HEK293 (cell line): ENCODE measurements around the gene DPCD.

Experiments
- RBAK ChIP-seq: fragments of 450-650 bp; formaldehyde crosslinking; IDR thresholded peaks from 2 replicates; pipeline ENCODE4 v1.5.1; 2016; ENCODE audit warnings: missing biosample characterization, missing genetic modification characterization
- YY1 ChIP-seq: fragments of 450-650 bp; formaldehyde crosslinking; IDR thresholded peaks from 2 replicates; pipeline ENCODE4 v1.5.1; 2018; ENCODE audit warnings: missing biosample characterization, missing genetic modification characterization
- ZNF501 ChIP-seq: fragments of 450-650 bp; formaldehyde crosslinking; IDR thresholded peaks from 2 replicates; pipeline ENCODE4 v1.5.1; 2016; ENCODE audit warnings: missing biosample characterization, missing genetic modification characterization
- ZNF785 ChIP-seq: fragments of 450-650 bp; formaldehyde crosslinking; IDR thresholded peaks from 2 replicates; pipeline ENCODE4 v1.5.1; 2016; ENCODE audit warnings: missing biosample characterization, missing genetic modification characterization
- TF ChIP-seq, protein P1 (sequence below): fragments of 450-650 bp; formaldehyde crosslinking; IDR thresholded peaks from 2 replicates; pipeline ENCODE4 v1.5.1; 2016; ENCODE audit warnings: missing biosample characterization, missing genetic modification characterization
- TF ChIP-seq, protein P2 (sequence below): fragments of 450-650 bp; formaldehyde crosslinking; IDR thresholded peaks from 2 replicates; pipeline ENCODE4 v1.5.1; 2016; ENCODE audit warnings: missing biosample characterization, missing genetic modification characterization

DNA sequence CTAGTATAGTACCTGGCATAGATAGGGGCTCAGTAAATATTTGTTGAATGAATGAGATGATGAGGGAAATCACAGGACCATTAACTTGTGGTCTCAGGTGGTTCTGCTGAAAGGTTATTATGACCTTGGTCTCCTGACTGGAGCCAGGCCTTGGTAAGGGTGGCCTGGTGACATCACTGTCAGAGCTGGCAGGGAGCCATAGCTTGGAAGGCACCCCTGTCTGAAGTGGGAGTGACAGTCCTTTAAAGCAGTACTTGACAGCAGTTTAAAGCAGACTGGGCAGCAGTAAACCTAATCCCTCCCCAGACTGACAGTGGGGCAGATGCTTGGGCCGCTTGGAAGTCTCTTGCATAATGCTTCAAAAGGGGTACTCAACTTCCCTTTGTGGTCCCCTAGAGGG lies 13.4 kb downstream of the DPCD start:
- TF ChIP-seq ZNF501 (tag by site-specific recombination) (no peak), ZNF785 (tag by site-specific recombination) (no peak), RBAK (no peak), YY1 (tag by site-specific recombination) (no peak)
- TF ChIP-seq, protein P1, sequence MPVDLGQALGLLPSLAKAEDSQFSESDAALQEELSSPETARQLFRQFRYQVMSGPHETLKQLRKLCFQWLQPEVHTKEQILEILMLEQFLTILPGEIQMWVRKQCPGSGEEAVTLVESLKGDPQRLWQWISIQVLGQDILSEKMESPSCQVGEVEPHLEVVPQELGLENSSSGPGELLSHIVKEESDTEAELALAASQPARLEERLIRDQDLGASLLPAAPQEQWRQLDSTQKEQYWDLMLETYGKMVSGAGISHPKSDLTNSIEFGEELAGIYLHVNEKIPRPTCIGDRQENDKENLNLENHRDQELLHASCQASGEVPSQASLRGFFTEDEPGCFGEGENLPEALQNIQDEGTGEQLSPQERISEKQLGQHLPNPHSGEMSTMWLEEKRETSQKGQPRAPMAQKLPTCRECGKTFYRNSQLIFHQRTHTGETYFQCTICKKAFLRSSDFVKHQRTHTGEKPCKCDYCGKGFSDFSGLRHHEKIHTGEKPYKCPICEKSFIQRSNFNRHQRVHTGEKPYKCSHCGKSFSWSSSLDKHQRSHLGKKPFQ, result no peak
- TF ChIP-seq, protein P2, sequence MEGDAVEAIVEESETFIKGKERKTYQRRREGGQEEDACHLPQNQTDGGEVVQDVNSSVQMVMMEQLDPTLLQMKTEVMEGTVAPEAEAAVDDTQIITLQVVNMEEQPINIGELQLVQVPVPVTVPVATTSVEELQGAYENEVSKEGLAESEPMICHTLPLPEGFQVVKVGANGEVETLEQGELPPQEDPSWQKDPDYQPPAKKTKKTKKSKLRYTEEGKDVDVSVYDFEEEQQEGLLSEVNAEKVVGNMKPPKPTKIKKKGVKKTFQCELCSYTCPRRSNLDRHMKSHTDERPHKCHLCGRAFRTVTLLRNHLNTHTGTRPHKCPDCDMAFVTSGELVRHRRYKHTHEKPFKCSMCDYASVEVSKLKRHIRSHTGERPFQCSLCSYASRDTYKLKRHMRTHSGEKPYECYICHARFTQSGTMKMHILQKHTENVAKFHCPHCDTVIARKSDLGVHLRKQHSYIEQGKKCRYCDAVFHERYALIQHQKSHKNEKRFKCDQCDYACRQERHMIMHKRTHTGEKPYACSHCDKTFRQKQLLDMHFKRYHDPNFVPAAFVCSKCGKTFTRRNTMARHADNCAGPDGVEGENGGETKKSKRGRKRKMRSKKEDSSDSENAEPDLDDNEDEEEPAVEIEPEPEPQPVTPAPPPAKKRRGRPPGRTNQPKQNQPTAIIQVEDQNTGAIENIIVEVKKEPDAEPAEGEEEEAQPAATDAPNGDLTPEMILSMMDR (tag by site-specific recombination), result no peak
